ENCODE data around the gene SNX11. TPM values are rescaled to one million over a fixed set of nuclear protein-coding genes. Genes with fewer than 3 reads are reported as not detected.

The SNX11 gene
- polyA plus RNA-seq, 1 donor from 2014 or later = 29.0 TPM

- H3K4me3 ChIP-seq (ENCODE audit: low read length) = no peak overlapping the region
- H2AFZ ChIP-seq (ENCODE audit: low read depth, low read length) = no peak overlapping the region
- no peaks in the 10 kb centered on the region for H3K27me3 ChIP-seq (ENCODE audit: insufficient read depth, low read depth, low read length)
- H3K9me3 ChIP-seq (ENCODE audit: low read length) = no peaks in the 10 kb centered on the region
- no peaks in the 10 kb centered on the region for H3K9me2 ChIP-seq (ENCODE audit: insufficient read depth, low read length)
- no peaks in the 10 kb centered on the region for H4K20me1 ChIP-seq (ENCODE audit: insufficient read depth)
- TF ChIP-seq CTCF (IDR thresholded peaks at IDR 0.05; ENCODE audit: poor library complexity, severe bottlenecking) (no peak), TAF1 (IDR thresholded peaks at IDR 0.05; ENCODE audit: low read depth) (no peak), SMC3 (conservative IDR thresholded peaks at IDR 0.05; ENCODE audit: poor library complexity) (no peak), EZH2 (IDR thresholded peaks at IDR 0.05; ENCODE audit: borderline replicate concordance, insufficient read depth, low read length, poor library complexity, severe bottlenecking) (no peak), EP300 (conservative IDR thresholded peaks at IDR 0.05; ENCODE audit: poor library complexity, severe bottlenecking) (no peak), REST (IDR thresholded peaks at IDR 0.05; ENCODE audit: borderline replicate concordance) (no peak), RAD21 (conservative IDR thresholded peaks at IDR 0.05) (no peak)
- no peaks in the 10 kb centered on the region for H3K79me2 ChIP-seq (replicated peaks; ENCODE audit: insufficient read depth, low read length)
- H3K36me3 ChIP-seq (ENCODE audit: insufficient read depth, low read length) = no peaks in the 10 kb centered on the region
- no peak overlapping the region for H3K27ac ChIP-seq (ENCODE audit: low read length)
- H3K4me2 ChIP-seq (ENCODE audit: low read length) = no peak overlapping the region
- no peak overlapping the region for H3K9ac ChIP-seq (ENCODE audit: low read length)
- H3F3A ChIP-seq (ENCODE audit: insufficient read depth, low read length, poor library complexity, severe bottlenecking) = no peaks in the 10 kb centered on the region
Measured at GRCh38 chr17:48159232-48159631, 51.7 kb downstream of the SNX11 start.

DNA sequence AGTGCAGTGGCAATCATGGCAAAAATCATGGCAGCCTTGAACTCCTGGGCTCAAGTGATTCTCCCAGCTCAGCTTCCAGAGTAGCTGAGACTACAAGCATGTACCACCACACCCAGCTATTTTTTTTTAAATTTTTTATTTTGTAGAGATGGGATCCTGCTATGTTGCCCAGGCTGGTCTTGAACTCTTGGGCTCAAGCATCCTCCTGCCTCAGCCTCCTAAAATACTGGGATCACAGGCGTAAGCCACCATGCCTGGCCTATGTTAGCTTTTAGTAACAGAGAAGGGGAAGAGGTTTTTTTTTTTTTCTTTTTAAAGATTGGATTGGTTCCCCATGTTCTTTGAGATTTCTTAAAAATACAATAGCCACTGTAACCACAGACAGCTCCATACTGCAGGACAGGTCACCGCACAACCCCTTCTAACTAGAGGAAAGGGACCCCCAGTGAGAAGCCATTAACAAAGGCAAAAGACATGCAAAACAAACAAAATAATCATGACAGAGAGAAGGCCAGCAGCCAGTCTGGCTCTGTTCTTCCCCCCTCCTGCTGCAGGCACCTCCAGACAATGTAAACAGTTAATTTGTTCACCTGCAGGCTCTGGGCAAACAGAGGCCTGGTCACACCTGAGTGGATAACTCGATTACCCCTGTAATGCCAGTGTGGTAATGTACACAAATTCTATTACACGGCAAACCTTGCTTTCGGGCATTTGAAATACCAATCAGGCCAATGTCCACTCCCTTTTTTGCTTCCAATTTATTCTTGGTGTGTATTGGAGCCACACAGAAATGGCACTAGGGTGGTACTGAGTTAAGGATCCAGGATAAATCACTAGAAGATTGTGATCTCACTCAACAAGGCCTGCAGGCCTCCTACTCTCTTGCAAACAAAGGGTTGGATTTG, 52.9 kb downstream of the SNX11 start:
- no peaks in the 10 kb centered on the region for H3K27me3 ChIP-seq (ENCODE audit: insufficient read depth, low read depth, low read length)
- no peak for TF ChIP-seq TAF1 (IDR thresholded peaks at IDR 0.05; ENCODE audit: low read depth)
- TF ChIP-seq EP300 (conservative IDR thresholded peaks at IDR 0.05; ENCODE audit: poor library complexity, severe bottlenecking) = no peak
- no peak for TF ChIP-seq REST (IDR thresholded peaks at IDR 0.05; ENCODE audit: borderline replicate concordance)
- no peak for TF ChIP-seq SMC3 (conservative IDR thresholded peaks at IDR 0.05; ENCODE audit: poor library complexity)
- TF ChIP-seq EZH2 (IDR thresholded peaks at IDR 0.05; ENCODE audit: borderline replicate concordance, insufficient read depth, low read length, poor library complexity, severe bottlenecking) = no peak
- TF ChIP-seq RAD21 (conservative IDR thresholded peaks at IDR 0.05) = no peak
- TF ChIP-seq CTCF (IDR thresholded peaks at IDR 0.05; ENCODE audit: poor library complexity, severe bottlenecking) = no peak
- no peak for TF ChIP-seq POLR2AphosphoS5 (IDR thresholded peaks at IDR 0.05)
- no peak for TF ChIP-seq MXI1 (conservative IDR thresholded peaks at IDR 0.05; ENCODE audit: poor library complexity, severe bottlenecking)
- H3F3A ChIP-seq (ENCODE audit: insufficient read depth, low read length, poor library complexity, severe bottlenecking) = no peaks in the 10 kb centered on the region
- H3K27ac ChIP-seq (ENCODE audit: low read length) = no peak overlapping the region
- no peak overlapping the region for H3K4me3 ChIP-seq (ENCODE audit: low read length)
- H3K4me2 ChIP-seq (ENCODE audit: low read length) = no peak overlapping the region
- no peaks in the 10 kb centered on the region for H3K9me3 ChIP-seq (ENCODE audit: low read length)
- no peaks in the 10 kb centered on the region for H3K9me2 ChIP-seq (ENCODE audit: insufficient read depth, low read length)
- no peaks in the 10 kb centered on the region for H4K20me1 ChIP-seq (ENCODE audit: insufficient read depth)
- H3K9ac ChIP-seq (ENCODE audit: low read length) = no peak overlapping the region
- H3K36me3 ChIP-seq (ENCODE audit: insufficient read depth, low read length) = no peaks in the 10 kb centered on the region
- H3K79me2 ChIP-seq (replicated peaks; ENCODE audit: insufficient read depth, low read length) = no peaks in the 10 kb centered on the region
- no peak overlapping the region for H2AFZ ChIP-seq (ENCODE audit: low read depth, low read length)

Measured in neural cell (in vitro differentiated cells).